Amniotic stem cell (primary cell): ENCODE measurements around the gene PDIA5.

Experiments
- DNase-seq: peaks from one replicate; lab custom pipeline; 2025; lab: John Stamatoyannopoulos, UW

Gene PDIA5

DNA sequence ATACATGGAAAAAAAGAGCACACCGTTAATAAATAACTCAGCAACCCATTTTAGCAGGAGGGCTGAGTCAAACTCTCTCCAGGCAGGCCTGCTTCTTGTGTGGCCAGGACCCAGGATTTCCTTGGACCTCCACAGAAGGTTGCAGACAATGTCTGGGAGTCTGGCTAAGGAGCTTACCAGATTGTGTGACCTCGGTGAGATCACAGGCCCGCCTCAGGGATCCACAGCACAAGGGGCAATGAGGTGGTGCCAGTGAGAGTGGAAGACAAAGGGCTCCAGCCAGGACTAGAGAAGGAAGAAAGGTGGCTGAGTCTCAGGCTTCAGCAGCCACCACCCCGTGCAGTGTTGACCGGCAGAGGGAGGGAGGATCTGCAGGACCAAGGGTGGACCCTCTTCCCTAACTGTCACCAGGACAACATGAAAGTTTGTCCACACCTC is 102.7 kb downstream of the PDIA5 start:
- DNase-seq = no peak

DNA sequence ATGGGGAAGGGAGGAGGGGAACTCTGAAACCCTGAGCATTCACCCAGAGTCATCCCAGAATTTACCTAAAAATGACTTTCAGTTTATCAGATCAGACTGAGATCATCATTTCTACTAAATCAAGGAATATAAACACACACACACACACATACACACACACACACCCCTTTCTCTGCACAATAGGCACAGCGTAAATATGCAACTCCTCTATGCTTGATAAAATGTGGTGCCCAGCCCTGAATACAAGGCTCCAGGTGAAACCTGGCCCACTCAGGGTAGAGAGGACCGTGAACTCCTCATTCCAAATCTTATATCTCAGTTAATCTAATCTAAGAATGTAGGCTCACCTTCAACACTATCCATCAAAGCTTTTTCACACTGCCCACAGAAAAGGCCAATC is 103.1 kb downstream of the PDIA5 start:
- DNase-seq = no peak

DNA sequence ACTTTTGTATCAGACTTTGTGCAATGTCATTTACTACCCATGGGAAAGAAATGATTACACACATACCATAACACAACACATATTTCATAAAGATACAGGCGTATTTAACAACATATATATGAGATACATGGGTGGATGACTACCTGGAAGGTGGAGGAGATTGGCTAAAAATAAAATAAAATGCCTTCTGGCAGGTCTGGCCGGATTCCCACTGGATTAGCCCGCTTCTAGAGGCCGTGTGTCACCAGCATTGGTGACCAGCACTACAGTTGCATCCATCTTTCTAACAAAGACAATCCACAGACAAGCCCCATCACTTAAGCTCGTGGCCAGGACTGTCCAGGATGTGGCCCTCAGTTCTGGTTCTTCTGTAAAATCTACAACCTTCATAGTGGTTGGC is 114.0 kb downstream of the PDIA5 start:
- no peak for DNase-seq

DNA sequence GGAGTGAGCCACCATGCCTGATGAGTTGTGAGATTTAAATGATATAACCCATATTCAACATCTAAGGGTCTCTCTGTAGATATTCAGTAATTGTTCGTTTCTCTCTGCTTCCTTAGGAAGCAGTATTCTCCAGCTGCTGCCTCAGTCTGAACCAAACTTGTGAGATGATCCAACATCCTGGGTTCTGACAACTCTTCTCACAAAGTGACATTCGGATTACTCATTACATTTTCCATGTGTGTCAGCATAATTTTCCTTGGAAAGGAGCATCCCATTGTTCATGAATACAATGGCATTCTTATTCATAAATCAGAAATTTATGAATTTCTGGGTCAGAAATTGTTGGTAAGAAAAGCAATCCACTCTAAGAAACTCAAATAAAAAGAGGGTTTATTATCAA is 119.9 kb downstream of the PDIA5 start:
- no peak for DNase-seq

DNA sequence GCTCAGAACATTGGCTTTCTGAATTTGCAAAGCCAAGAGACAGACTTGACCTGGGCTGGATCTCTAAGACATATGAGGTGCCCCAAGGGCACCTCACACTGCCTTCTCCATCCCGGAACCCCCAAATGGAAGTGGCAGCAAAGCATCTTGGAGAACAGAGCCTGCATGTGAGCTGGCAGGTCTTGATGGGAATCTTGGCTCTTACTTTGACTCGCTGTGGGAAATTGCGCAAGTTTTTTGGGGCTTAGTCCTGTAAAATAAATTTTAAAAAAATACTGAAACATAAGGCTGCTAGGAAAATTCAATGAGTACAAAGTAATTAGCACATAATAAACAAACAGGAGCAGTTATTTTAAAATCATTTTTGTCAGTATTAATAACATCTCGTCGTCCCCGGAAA is 121.2 kb downstream of the PDIA5 start:
- no peak for DNase-seq

DNA sequence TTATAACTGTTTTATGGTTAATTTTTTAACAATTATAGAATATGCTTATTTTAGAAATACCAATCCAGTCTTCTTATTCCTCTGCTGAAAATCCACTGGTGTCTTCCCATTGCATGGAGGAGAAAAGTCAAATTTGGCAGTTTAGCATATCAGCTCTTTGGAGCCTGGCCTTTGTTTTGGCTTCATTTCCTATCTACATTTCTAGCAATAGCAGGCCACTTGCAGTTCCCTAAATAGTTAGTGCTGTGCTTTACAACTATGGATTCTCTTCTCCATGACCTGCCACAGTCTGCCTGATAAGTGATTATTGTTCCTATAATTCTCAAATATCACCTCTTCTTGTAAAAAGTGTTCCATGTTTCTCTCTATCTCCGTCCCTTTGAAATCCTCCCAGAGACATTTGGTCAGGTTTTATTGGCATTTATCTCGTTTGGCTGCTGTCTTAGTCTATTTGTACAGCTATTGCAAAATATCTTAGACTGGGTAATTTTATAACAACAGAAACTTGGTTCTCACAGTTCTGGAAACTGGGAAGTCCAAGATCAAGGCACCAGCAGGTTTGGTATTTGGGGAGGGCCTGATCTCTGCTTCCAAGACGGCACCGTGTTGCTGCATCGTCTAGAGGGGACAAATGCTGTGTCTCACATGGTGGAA is 126.8 kb downstream of the PDIA5 start:
- no peak for DNase-seq

DNA sequence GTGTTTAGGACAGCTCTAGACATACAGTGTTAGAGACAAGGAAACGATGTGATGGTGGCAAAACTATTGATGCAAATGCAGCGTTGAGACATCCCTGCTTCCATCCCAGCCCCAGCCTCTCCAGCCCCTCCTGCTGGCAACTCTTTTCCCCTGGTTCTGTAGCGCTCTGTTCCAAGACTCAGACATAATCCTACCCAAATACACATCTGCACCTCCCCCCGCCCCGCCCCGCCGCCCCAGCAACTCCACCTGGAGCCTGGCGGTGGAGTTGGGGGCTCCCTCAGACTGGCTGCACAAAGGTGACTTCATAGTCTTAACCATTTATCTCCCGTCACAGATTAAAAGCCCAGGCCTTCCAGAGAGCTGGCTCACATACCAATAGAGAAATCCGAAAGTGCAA is 127.7 kb downstream of the PDIA5 start:
- no peak for DNase-seq

DNA sequence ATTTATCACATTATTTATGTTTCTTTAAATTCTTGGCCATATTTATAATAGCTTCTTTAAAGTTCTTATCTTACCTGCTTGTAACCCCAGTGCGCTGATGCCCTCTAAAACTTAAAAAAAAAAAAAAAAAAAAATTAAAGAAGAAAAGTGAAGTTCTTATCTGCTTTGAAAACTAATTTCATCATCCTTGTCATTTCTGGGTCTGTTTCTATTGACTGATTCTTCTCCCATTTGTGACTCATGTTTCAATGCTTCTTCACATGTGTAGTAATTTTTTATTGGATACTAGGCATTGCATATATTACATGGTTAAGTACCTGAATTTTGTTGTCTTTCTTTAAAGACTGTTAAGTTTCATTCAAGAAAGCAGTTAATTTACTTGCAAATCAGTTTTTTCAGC is 131.5 kb downstream of the PDIA5 start:
- DNase-seq = no peak

DNA sequence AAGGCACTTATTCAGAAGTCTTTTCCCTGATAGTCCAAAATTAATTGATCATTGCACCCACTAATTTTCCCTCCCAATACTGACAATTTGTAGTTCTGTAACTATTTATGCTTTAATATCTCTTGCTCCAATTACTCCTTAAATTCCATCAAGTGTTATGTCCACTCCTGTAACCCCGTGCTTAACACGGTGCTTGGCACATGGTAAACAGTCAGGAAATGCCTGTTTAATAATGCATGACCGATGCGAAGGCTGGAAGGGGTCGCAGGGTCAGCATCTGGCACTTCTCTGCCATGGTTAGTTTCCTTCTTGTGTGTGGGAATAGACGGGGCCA is 134.4 kb downstream of the PDIA5 start:
- DNase-seq = no peak

DNA sequence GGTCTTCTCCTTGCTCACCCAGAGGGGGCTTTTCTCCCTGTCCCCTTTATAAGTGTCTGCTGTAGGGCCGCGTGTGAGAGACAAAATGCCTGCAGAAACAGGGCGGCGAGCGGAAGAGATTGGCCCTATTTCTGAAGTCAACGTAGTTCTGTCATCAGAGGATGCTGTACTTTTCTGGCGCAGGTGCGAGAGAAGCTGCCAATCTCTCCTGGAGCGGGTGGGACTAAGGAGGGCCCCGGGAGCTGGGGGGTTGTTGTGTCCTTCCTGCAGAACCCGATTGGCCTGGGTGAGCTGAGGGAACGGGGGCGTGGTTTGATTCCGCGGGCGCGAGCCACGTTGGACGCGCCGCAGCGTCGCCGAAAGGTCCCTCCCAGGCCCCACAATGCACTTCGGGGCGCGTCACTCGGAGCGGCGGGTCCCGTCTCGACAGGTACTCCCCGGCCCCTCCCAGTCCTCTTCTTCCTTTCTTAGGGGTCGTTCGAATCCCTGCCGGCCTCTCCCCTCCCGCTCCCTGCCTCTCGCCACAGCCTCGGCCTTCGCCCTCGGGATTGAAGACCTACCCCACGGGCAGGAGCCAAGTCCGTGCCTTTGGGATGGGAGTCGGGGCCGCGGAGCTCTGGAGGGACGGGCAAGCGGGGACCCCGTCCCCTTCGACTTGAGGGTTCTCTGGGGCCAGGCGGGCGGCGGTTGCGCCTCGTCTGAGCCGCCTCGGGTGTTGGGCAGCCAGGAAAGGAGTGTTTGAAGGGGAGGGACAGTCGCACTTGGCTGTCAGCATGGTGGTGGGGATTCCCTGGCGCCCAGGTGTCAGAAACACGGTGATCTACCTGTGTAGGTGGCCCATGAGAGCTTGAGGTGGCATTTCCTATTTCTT is 135.0 kb downstream of the PDIA5 start, which contains the start of gene SEC22A:
Gene SEC22A (plus strand): TSS at position 387 of the 871 bp plus-strand sequence. CDS start 7,275 bp downstream, outside the sequence.
- DNase-seq = peak; percentile 79

DNA sequence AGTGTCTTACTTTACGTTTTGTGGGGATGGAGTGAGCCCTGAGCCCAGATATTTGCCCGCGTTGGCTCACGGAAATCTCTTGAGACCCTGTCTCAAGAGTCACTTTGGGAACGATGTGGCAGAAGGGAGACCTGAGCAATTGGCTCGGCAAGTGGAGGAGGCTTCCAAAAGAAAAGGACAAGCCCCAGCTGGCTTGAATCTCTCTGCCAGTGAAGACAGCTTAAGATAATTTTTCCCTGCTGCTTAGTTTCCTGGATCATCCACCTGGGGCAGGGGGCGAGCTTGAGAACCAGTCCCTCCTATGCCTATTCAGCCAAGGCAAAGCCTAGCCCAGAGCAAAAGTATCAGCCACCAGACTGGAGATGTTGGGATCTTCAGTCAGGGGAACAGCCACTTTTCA is 135.6 kb downstream of the PDIA5 start:
- no peak for DNase-seq
